Esophagus squamous epithelium (tissue), 5 donors: ENCODE measurements around the gene TREX2. TPM values are rescaled to one million over a fixed set of nuclear protein-coding genes. Genes with fewer than 3 reads are reported as not detected.

Experiments
- DNase-seq: peaks from one replicate; lab custom pipeline; 2025; lab: John Stamatoyannopoulos, UW
- H3K27ac ChIP-seq, 4 donors: fragments of 200-600 bp; sonication (generic); one replicate each; pipeline ENCODE4 v1.5.1; 2016 to 2019; ENCODE audit warnings: mild to moderate bottlenecking in 1 of 4
- H3K27me3 ChIP-seq, 4 donors: fragments of 200-600 bp; sonication (generic); 1 replicate in 3 of 4; 2 replicates in 1 of 4; pipeline versions ENCODE4 v1.5.1 to v1.6.0; 2017 to 2021; ENCODE audit warnings: antibody characterized with exemption in 1 of 4
- H3K36me3 ChIP-seq, 3 donors: fragments of 200-600 bp; sonication (generic); one replicate each; pipeline ENCODE4 v1.5.1; 2016 to 2019
- H3K4me1 ChIP-seq, 3 donors: fragments of 200-600 bp; sonication (generic); one replicate each; pipeline ENCODE4 v1.5.1; 2017 to 2019
- H3K4me3 ChIP-seq, 4 donors: fragments of 200-600 bp; sonication (generic); 1 replicate in 3 of 4; 2 replicates in 1 of 4; pipeline ENCODE4 v1.5.1; 2016 to 2019; ENCODE audit warnings: mild to moderate bottlenecking in 2 of 4, moderate library complexity in 1 of 4
- H3K9me3 ChIP-seq, 3 donors: fragments of 200-600 bp; sonication (generic); one replicate each; pipeline ENCODE4 v1.5.1; 2016 to 2019
- POLR2A ChIP-seq, 4 donors: fragments of 450-650 bp; IDR thresholded peaks; one replicate each; pipeline ENCODE4 v1.6.1; 2017; ENCODE audit warnings: antibody characterized with exemption in 4 of 4, mild to moderate bottlenecking in 4 of 4, moderate library complexity in 3 of 4
- WGBS, 2 donors: methylation state at CpG; one replicate each; pipeline ENCODE4 v1.1.5; 2018; 5-methylcytosine and 5-hydroxymethylcytosine counted together
- intact Hi-C: fragments of 100-400 bp; cut with DNase I; formaldehyde crosslinking; loops from one replicate; pipeline ENCODE4 v1.15.0; 2022
- small RNA-seq, 4 donors: library from RNA; depleted of rRNA; stranded (forward); fragments of <200 nt; gene quantifications; one replicate each; pipeline ENCODE3, GENCODE V24; 2016
- total RNA-seq, 4 donors: library from RNA; depleted of rRNA; stranded (reverse); fragments of >200 nt; gene quantifications; one replicate each; pipeline ENCODE4 v1.1.0, GENCODE V29; 2016
- TF ChIP-seq, protein P1 (sequence below), 6 experiments: fragments of 450-650 bp in 4 of 6; fragments of 200-600 bp in 2 of 6; sonication (generic) in 2 of 6; IDR thresholded peaks; one replicate each; pipeline ENCODE4 v1.5.1; 2016 to 2019; ENCODE audit warnings: antibody characterized with exemption in 6 of 6, mild to moderate bottlenecking in 4 of 6, moderate library complexity in 4 of 6
- donor health status: DM: yes; HTN: yes; CAD: no.

The TREX2 gene
- total RNA-seq, 4 donors from 2014 or later, result 1.4 to 6.6 (median 4.3) TPM

DNA sequence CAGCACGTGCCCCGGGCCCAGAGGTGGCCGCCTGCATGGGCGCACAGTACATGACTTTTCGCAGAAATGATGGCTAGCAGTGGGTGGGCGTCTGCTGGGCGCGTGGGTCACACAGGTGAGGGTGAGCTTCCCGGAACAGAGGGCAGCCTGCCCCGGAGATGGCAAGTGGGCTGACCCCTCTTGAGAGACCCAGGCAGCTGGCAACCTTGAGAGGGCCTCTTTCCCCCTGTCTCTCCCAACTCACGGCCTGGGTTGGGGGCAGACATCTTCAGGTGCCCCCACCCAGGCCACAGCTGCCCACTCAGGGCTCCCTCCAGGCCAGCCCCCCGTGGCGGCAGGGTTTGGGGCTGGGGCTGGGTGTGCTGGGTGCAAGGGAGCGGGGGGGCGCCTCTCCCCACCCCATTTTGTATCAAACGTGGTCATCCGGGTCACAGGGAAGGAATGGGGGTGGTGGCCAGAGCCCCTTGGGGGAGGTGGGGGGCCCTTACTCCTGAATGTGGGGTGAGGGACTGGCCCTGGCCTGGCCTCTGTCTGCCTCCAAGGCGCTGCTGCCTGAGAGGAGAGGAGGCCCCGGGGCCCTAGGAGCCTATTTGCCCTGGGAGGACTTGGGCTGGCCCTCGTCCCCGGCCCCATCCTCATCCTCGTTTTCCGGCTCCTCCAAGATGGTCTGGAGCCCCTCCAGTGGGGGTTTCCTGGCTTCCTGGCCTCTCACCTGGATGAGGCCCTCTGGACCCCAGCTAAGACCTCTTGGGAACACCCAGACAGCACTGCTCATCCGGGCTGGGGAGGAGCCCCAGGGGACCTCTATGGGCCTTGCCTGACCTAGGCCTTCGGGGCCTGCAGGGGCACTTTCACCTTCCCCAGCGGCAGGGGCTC is 49.3 kb downstream of the TREX2 start:
- Histone ChIP-seq H3K27me3 (peaks cover 0 to 12% (median 0%) of the 10 kb centered on the region in 4 donors), H3K27ac (no peak overlapping the region), H3K9me3 (no peaks in the 10 kb centered on the region), H3K4me3 (no peak overlapping the region), H3K36me3 (no peaks in the 10 kb centered on the region), H3K4me1 (no peaks in the 10 kb centered on the region)
- no peak for DNase-seq
- TF ChIP-seq, protein P1, sequence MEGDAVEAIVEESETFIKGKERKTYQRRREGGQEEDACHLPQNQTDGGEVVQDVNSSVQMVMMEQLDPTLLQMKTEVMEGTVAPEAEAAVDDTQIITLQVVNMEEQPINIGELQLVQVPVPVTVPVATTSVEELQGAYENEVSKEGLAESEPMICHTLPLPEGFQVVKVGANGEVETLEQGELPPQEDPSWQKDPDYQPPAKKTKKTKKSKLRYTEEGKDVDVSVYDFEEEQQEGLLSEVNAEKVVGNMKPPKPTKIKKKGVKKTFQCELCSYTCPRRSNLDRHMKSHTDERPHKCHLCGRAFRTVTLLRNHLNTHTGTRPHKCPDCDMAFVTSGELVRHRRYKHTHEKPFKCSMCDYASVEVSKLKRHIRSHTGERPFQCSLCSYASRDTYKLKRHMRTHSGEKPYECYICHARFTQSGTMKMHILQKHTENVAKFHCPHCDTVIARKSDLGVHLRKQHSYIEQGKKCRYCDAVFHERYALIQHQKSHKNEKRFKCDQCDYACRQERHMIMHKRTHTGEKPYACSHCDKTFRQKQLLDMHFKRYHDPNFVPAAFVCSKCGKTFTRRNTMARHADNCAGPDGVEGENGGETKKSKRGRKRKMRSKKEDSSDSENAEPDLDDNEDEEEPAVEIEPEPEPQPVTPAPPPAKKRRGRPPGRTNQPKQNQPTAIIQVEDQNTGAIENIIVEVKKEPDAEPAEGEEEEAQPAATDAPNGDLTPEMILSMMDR (IDR thresholded peaks at IDR 0.05), result no peak
- TF ChIP-seq POLR2A (IDR thresholded peaks at IDR 0.05), result no peak
- WGBS, 2 donors, result 96% methylated on average over 9 of the region's 26 CpGs; no CpG with 5 or more reads in 1 of the 2 donors
- intact Hi-C loops, result no loop called here

DNA sequence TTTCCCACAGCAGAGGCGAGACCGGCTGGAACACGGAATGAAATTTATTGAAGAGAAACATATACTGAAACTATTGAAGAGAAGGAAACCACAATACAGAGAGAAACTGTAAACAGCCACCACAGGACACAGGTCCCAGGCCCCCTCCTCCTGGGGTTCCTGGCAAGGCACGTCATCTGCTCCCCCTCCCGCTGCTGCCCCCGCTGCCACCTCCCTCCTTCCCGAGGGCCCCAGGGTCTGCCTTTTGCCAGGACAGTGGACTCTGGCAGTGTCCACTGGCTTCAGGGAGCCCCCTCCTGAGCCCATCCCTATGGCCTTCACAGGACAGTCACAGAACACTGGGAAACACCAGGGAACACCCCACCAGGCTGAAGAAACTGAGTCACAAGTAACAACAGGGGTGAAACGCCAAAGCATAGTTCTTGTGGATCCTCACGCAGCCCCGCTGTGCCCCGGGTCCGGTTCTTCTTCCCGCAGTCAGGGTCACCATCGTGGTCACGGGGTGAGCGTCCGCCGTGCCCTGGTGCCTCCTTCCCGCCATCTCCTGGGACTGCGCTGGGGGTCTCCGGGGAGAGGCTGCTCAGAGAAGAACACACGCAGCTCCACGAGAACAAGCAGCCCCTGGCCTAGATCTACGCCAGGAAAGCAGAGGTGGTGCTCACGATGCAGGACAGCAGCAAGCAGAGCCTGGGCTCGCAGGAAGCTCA is 50.1 kb downstream of the TREX2 start:
- no peak for DNase-seq
- H3K9me3 ChIP-seq, result no peaks in the 10 kb centered on the region
- TF ChIP-seq POLR2A (IDR thresholded peaks at IDR 0.05), result no peak
- TF ChIP-seq, protein P1 (IDR thresholded peaks at IDR 0.05), result no peak
- H3K4me1 ChIP-seq, result no peaks in the 10 kb centered on the region
- intact Hi-C loops, result no loop called here
- H3K27ac ChIP-seq, result no peak overlapping the region
- H3K27me3 ChIP-seq, result peaks cover 0 to 12% (median 0%) of the 10 kb centered on the region in 4 donors
- H3K4me3 ChIP-seq, result no peak overlapping the region
- 53 to 93% methylated on average over 3 to 18 of the region's 26 CpGs for WGBS, 2 donors
- H3K36me3 ChIP-seq, result no peaks in the 10 kb centered on the region

DNA sequence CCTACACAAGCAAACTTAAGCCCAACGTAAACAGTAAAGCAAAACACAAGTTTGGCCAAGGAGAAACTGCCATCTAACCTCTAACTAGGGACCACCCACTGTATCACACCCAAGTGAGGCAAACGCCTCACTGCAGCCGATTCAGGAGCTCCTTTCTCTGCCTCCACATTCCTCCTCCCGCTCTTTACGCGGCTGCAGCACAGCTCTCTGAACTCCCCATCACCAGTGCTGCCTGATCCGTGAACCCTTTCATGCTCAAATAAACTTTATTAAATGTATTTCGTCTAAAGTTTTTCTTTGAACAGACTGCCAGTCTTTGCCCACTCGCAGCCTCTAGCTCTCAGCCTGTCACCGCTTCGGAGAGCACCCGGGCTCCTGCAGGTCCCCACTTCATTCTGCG is 51.2 kb downstream of the TREX2 start:
- H3K27ac ChIP-seq, result no peak overlapping the region
- H3K4me3 ChIP-seq, result no peak overlapping the region
- no peaks in the 10 kb centered on the region for H3K36me3 ChIP-seq
- DNase-seq, result no peak
- TF ChIP-seq POLR2A (IDR thresholded peaks at IDR 0.05), result no peak
- TF ChIP-seq, protein P1 (IDR thresholded peaks at IDR 0.05), result no peak
- H3K27me3 ChIP-seq, result peaks cover 0 to 12% (median 0%) of the 10 kb centered on the region in 4 donors
- intact Hi-C loops, result no loop called here
- WGBS, 2 donors, result 29 to 69% methylated on average over 11 to 13 of the region's 13 CpGs
- H3K4me1 ChIP-seq, result no peaks in the 10 kb centered on the region
- no peaks in the 10 kb centered on the region for H3K9me3 ChIP-seq

Small RNA genes within 50 kb of the gene (small RNA-seq; reads per million reads assigned to genes)
- 0 reads per million in 4 donors for gene RN7SL667P

Other genes with a start within 250 kb of the TREX2 start
- gene PNMA6F, start 124.3 kb downstream of the TREX2 start, total RNA-seq, result not detected
- gene ZNF275, start 111.9 kb downstream of the TREX2 start, total RNA-seq, result 1 to 10 TPM; 1.5 to 6.5 (median 2.9) TPM
- not detected for gene PNMA6E, start 44.7 kb downstream of the TREX2 start, total RNA-seq
- gene ZFP92, start 34.6 kb downstream of the TREX2 start, total RNA-seq, result under 1 TPM; 0.11 to 0.97 (median 0.37) TPM
- gene HAUS7, start 24.5 kb upstream of the TREX2 start, total RNA-seq, result 10 to 100 TPM in 3 of 4 donors, 1 to 10 TPM in 1; 8.8 to 21.0 (median 12.1) TPM
- 10 to 100 TPM in 3 of 4 donors, 1 to 10 TPM in 1; 6.7 to 26.7 (median 15.7) TPM for gene BGN, start 48.9 kb upstream of the TREX2 start, total RNA-seq
- gene ATP2B3, start 71.6 kb upstream of the TREX2 start, total RNA-seq, result not detected
- gene CCNQ, start 153.1 kb upstream of the TREX2 start, total RNA-seq, result 10 to 100 TPM; 18.0 to 32.2 (median 23.9) TPM
- 1 to 10 TPM in 2 of 4 donors, under 1 TPM in 2; 0.38 to 4.0 (median 1.3) TPM for gene DUSP9, start 201.1 kb upstream of the TREX2 start, total RNA-seq
- 1 to 10 TPM in 2 of 4 donors, under 1 TPM in 1, not detected in 1; 0.82 to 5.7 (median 1.5) TPM for gene PNCK, start 227.8 kb upstream of the TREX2 start, total RNA-seq
- gene SLC6A8, start 241.9 kb upstream of the TREX2 start, total RNA-seq, result 10 to 100 TPM; 19.5 to 36.2 (median 25.4) TPM